ENCODE measurements around the gene ZSWIM1. TPM values are rescaled to one million over a fixed set of nuclear protein-coding genes. Genes with fewer than 3 reads are reported as not detected.
"Not testable (repeated sequence)": the region's sequence is repeated elsewhere in the genome, so short reads cannot be mapped to it uniquely, and the experiment has no call there.

ZSWIM1 gene
- total and polyA plus RNA-seq, 2 donors from 2014 or later = 6.7 to 13.1 TPM

DNA sequence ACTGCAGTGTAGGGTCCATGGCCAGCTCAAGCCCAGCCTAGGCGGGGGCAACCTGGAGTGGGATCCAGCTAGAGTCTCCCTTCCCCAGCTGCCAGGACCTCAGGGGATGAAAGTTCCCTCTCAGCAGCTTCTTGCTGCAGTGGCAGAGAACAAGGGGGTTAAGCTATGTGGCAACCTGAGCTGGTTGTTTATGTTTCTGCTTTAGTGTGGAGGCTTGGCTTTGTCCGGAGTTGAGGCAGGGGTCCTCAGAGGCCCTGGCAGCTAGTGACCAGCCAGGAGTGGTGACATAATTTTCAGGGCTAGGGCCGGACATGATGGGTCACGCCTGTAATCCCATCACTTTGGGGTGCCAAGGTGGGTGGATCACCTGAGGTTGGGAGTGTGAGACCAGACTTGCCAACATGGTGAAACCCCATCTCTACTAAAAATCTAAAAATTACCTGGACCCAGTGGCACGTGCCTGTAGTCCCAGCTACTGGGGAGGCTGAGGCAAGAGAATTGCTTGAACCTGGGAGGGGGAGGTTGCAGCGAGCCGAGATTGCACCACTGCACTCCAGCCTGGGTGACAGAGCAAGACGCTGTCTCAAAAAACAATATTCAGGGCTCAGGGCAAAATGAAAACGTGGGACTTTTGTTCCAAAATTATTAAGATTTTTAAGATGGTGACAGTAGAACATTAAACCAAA is 44.9 kb downstream of the ZSWIM1 start:
- Histone ChIP-seq H3K36me3 (ENCODE audit: control insufficient read depth in 2 of 3, insufficient read depth in 3 of 3, low read length in 3 of 3) (no peaks in the 10 kb centered on the region), H3K4me3 (ENCODE audit: low read length in 3 of 3) (no peak overlapping the region), H3K9ac (ENCODE audit: low read length in 3 of 3) (no peak overlapping the region), H3K27ac (ENCODE audit: low read depth in 2 of 2, low read length in 2 of 2) (peak overlapping the region in 1 of 2 donors; percentile 90), H3K27me3 (ENCODE audit: control insufficient read depth, insufficient read depth, low read length) (no peaks in the 10 kb centered on the region), H3K9me3 (ENCODE audit: control insufficient read depth in 2 of 3, insufficient read depth in 1 of 3, low read length in 3 of 3) (no peaks in the 10 kb centered on the region), H3K4me1 (ENCODE audit: control insufficient read depth in 2 of 3, insufficient read depth in 2 of 3, low read depth in 1 of 3, low read length in 3 of 3) (peaks cover 0 to 6% (median 5%) of the 10 kb centered on the region in 3 donors)
- peak in 3 of 5 donors; percentile 49 to 59 (median 54) for DNase-seq
- no peak for FAIRE-seq
- intact Hi-C loops (cut with DNase I) = no loop called here
- TF ChIP-seq, protein P1, sequence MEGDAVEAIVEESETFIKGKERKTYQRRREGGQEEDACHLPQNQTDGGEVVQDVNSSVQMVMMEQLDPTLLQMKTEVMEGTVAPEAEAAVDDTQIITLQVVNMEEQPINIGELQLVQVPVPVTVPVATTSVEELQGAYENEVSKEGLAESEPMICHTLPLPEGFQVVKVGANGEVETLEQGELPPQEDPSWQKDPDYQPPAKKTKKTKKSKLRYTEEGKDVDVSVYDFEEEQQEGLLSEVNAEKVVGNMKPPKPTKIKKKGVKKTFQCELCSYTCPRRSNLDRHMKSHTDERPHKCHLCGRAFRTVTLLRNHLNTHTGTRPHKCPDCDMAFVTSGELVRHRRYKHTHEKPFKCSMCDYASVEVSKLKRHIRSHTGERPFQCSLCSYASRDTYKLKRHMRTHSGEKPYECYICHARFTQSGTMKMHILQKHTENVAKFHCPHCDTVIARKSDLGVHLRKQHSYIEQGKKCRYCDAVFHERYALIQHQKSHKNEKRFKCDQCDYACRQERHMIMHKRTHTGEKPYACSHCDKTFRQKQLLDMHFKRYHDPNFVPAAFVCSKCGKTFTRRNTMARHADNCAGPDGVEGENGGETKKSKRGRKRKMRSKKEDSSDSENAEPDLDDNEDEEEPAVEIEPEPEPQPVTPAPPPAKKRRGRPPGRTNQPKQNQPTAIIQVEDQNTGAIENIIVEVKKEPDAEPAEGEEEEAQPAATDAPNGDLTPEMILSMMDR (IDR thresholded peaks at IDR 0.05; ENCODE audit: borderline replicate concordance, extremely low read depth, insufficient read depth) = no peak

DNA sequence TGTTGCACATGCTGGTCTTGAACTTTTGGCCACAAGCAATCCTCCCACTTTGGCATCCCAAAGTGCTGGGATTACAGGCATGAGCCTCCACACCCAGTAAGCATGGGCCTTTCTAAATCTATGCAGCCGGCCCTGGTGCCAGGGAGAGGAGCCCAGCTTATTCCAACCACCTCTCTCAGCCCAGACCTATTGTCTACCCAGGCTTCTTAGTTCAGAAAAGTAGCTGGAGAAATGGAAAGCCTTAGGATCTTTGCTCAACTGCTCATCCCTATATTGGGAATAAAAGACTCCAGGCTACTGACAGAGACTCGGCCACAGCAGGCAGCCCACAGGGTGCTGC is 45.7 kb downstream of the ZSWIM1 start:
- Histone ChIP-seq H3K4me3 (ENCODE audit: low read length in 3 of 3) (no peak overlapping the region), H3K27ac (ENCODE audit: low read depth in 2 of 2, low read length in 2 of 2) (no peak overlapping the region), H3K9ac (ENCODE audit: low read length in 3 of 3) (no peak overlapping the region), H3K9me3 (ENCODE audit: control insufficient read depth in 2 of 3, insufficient read depth in 1 of 3, low read length in 3 of 3) (no peaks in the 10 kb centered on the region), H3K27me3 (ENCODE audit: control insufficient read depth, insufficient read depth, low read length) (no peaks in the 10 kb centered on the region), H3K4me1 (ENCODE audit: control insufficient read depth in 2 of 3, insufficient read depth in 2 of 3, low read depth in 1 of 3, low read length in 3 of 3) (peaks cover 0 to 6% (median 5%) of the 10 kb centered on the region in 3 donors), H3K36me3 (ENCODE audit: control insufficient read depth in 2 of 3, insufficient read depth in 3 of 3, low read length in 3 of 3) (no peaks in the 10 kb centered on the region)
- FAIRE-seq (no peak), DNase-seq (no peak)
- TF ChIP-seq, protein P1 (IDR thresholded peaks at IDR 0.05; ENCODE audit: borderline replicate concordance, extremely low read depth, insufficient read depth) = no peak
- intact Hi-C loops (cut with DNase I) = no loop called here

DNA sequence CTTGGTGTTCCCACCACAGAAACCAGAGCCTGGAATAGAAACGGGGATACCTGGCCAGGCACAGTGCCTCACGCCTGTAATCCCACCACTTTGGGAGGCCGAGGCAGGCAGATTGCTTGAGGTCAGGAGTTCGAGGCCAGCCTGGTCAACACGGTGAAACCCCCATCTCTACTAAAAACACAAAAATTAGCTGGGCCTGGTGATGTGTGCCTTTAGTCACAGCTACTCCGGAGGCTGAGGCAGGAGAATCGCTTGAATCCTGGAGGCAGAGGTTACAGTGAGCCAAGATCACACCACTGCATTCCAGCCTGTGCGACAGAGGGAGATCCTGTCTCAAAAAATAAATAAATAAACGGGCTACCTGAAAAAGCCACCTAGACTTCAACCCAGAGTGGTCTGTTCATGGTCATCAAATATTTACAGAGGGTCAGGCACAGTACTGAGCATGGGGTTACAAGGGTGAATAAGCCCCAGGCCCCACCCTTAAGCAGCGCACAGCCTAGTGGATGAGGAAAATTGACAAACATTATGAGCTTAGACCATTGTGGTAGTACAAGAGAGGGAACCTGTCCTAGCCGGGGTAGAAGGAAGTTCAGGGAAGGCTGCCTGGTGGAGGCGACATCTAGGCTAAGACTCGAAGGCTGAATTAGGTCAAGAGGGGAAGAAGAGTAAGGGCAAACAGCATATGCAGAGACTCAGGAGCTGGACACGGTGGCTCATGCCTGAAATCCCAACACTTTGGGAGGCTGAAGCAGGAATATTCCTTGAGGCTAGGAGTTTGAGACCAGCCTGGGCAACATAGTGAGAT is 46.2 kb downstream of the ZSWIM1 start:
- intact Hi-C loops (cut with DNase I) = no loop called here
- Histone ChIP-seq H3K4me3 (ENCODE audit: low read length in 3 of 3) (no peak overlapping the region), H3K27me3 (ENCODE audit: control insufficient read depth, insufficient read depth, low read length) (no peaks in the 10 kb centered on the region), H3K4me1 (ENCODE audit: control insufficient read depth in 2 of 3, insufficient read depth in 2 of 3, low read depth in 1 of 3, low read length in 3 of 3) (peaks cover 0 to 6% (median 5%) of the 10 kb centered on the region in 3 donors), H3K27ac (ENCODE audit: low read depth in 2 of 2, low read length in 2 of 2) (no peak overlapping the region), H3K9ac (ENCODE audit: low read length in 3 of 3) (no peak overlapping the region), H3K36me3 (ENCODE audit: control insufficient read depth in 2 of 3, insufficient read depth in 3 of 3, low read length in 3 of 3) (no peaks in the 10 kb centered on the region), H3K9me3 (ENCODE audit: control insufficient read depth in 2 of 3, insufficient read depth in 1 of 3, low read length in 3 of 3) (no peaks in the 10 kb centered on the region)
- TF ChIP-seq, protein P1 (IDR thresholded peaks at IDR 0.05; ENCODE audit: borderline replicate concordance, extremely low read depth, insufficient read depth) = no peak
- no peak for DNase-seq
- FAIRE-seq = no peak

DNA sequence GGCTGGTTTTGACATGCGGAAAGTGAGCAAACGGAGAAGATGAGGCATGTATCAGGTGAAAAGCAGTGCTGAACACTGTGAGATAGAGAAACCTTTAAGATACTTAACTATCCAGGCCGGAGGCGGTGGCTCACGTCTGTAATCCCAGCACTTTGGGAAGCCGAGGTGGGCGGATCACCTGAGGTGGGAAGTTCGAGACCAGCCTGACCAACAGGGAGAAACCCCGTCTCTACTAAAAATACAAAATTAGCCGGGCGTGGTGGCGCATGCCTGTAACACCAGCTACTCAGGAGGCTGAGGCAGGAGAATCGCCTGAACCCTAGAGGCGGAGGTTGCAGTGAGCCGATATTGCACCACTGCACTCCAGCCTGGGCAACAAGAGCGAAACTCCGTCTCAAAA is 50.7 kb downstream of the ZSWIM1 start:
- intact Hi-C loops (cut with DNase I); H3K36me3 ChIP-seq (ENCODE audit: control insufficient read depth in 2 of 3, insufficient read depth in 3 of 3, low read length in 3 of 3); H3K9ac ChIP-seq (ENCODE audit: low read length in 3 of 3); FAIRE-seq; H3K4me3 ChIP-seq (ENCODE audit: low read length in 3 of 3); DNase-seq; H3K27ac ChIP-seq (ENCODE audit: low read depth in 2 of 2, low read length in 2 of 2); H3K4me1 ChIP-seq (ENCODE audit: control insufficient read depth in 2 of 3, insufficient read depth in 2 of 3, low read depth in 1 of 3, low read length in 3 of 3); H3K27me3 ChIP-seq (ENCODE audit: control insufficient read depth, insufficient read depth, low read length); H3K9me3 ChIP-seq (ENCODE audit: control insufficient read depth in 2 of 3, insufficient read depth in 1 of 3, low read length in 3 of 3): not testable (repeated sequence)

Measured in kidney (tissue), 14 donors.